HG03565 (cell line): Measurements from ENCODE around the gene USP7.
"Not testable (repeated sequence)": the region's sequence is repeated elsewhere in the genome, so short reads cannot be mapped to it uniquely, and the experiment has no call there.

ENCODE experiments used
- ATAC-seq: cut with Tn5 transposase; IDR thresholded peaks from one replicate; pipeline ENCODE4 v1.9.1; 2021; ENCODE audit warnings: mild to moderate bottlenecking, moderate library complexity; ENCODE audit not compliant: unreplicated experiment

Gene USP7

GRCh38 chr16:8928467-8928957 lies 35.2 kb downstream of the USP7 start:
- no peak for ATAC-seq

- ATAC-seq: no peak
These were observed 36.9 kb downstream of the USP7 start for GRCh38 chr16:8926827-8927226.

- no peak for ATAC-seq
These were observed 38.3 kb downstream of the USP7 start for GRCh38 chr16:8925455-8925854.

GRCh38 chr16:8924214-8924613 lies 39.5 kb downstream of the USP7 start:
- peak; percentile 36 for ATAC-seq

- ATAC-seq: no peak
These were observed 40.5 kb downstream of the USP7 start for GRCh38 chr16:8923199-8923598.

GRCh38 chr16:8921347-8921984 lies 42.2 kb downstream of the USP7 start:
- ATAC-seq: no peak

- ATAC-seq: no peak
These were observed 42.9 kb downstream of the USP7 start for GRCh38 chr16:8920645-8921346.

- no peak for ATAC-seq
These were observed 43.7 kb downstream of the USP7 start for GRCh38 chr16:8919934-8920462.

- ATAC-seq: no peak
These were observed 44.4 kb downstream of the USP7 start for GRCh38 chr16:8919089-8919933.

- not testable (repeated sequence) for ATAC-seq
These were observed 46.4 kb downstream of the USP7 start for GRCh38 chr16:8917336-8917735.

GRCh38 chr16:8916541-8917225 lies 47.0 kb downstream of the USP7 start:
- no peak for ATAC-seq

- no peak for ATAC-seq
These were observed 47.9 kb downstream of the USP7 start for GRCh38 chr16:8915722-8916301.

GRCh38 chr16:8914098-8914497 lies 49.6 kb downstream of the USP7 start:
- no peak for ATAC-seq

- ATAC-seq: no peak
These were observed 50.9 kb downstream of the USP7 start for GRCh38 chr16:8912793-8913192.

GRCh38 chr16:8910811-8911210 lies 52.9 kb downstream of the USP7 start:
- no peak for ATAC-seq

- no peak for ATAC-seq
These were observed 54.8 kb downstream of the USP7 start for GRCh38 chr16:8908810-8909468.

GRCh38 chr16:8907096-8907495 lies 56.6 kb downstream of the USP7 start:
- ATAC-seq: no peak

- ATAC-seq: no peak
These were observed 57.7 kb downstream of the USP7 start for GRCh38 chr16:8905795-8906591.

GRCh38 chr16:8905168-8905762 lies 58.4 kb downstream of the USP7 start:
- ATAC-seq: no peak
